A549 (cell line): ENCODE measurements around the gene ADIG. TPM values are rescaled to one million over a fixed set of nuclear protein-coding genes. Genes with fewer than 3 reads are reported as not detected.

ENCODE experiments used
- ATAC-seq, 2 experiments: fragments of 200-7000 bp in 1 of 2; fragments of >200 bp in 1 of 2; cut with Nextera tagmentation in 1 of 2; cut with Tn5 transposase in 1 of 2; 3 replicates each; pipeline versions ENCODE4 v1.8.0 to v1.9.1; 2018 to 2020; ENCODE audit warnings: mild to moderate bottlenecking in 1 of 2, moderate library complexity in 1 of 2
- CTCF ChIA-PET: fragments of 300-600 bp; sonication (Branson Sonifier 250); formaldehyde crosslinking; extraction: SDS; loops from one replicate; lab custom pipeline; 2021; ENCODE audit warnings: antibody characterized with exemption, inconsistent platforms; lab: Yijun Ruan, JAX
- POLR2A ChIA-PET: fragments of 350-600 bp; formaldehyde crosslinking; extraction: SDS; loops from one replicate; lab custom pipeline; 2021; ENCODE audit warnings: antibody characterized with exemption, inconsistent platforms; lab: Yijun Ruan, JAX
- DNase-seq, 2 experiments: peaks; one replicate each; pipeline versions ENCODE4 v3.0.0 to v3.0.0-alpha.2; 2011 to 2016; ENCODE audit warnings: low read depth in 1 of 2, low spot score in 1 of 2
- FAIRE-seq: peaks from 2 replicates; lab custom pipeline; 2011; peaks lifted over from hg19 to GRCh38; lab: Jason Lieb, UNC
- H3K27ac ChIP-seq, 2 experiments: fragments of >200 bp; sonication (Bioruptor Twin); formaldehyde crosslinking; 3 replicates each; pipeline ENCODE4 v1.5.1; 2016 to 2017
- H3K4me1 ChIP-seq: fragments of >200 bp; sonication (Bioruptor Twin); formaldehyde crosslinking; 3 replicates; pipeline ENCODE4 v1.6.1; 2016
- H3K4me2 ChIP-seq: fragments of >200 bp; sonication (Bioruptor Twin); formaldehyde crosslinking; 3 replicates; pipeline ENCODE4 v1.6.1; 2016
- H3K4me3 ChIP-seq: fragments of >200 bp; sonication (Bioruptor Twin); formaldehyde crosslinking; 3 replicates; pipeline ENCODE4 v1.5.1; 2016
- H3K9me3 ChIP-seq: fragments of >200 bp; sonication (Bioruptor Twin); formaldehyde crosslinking; 3 replicates; pipeline ENCODE4 v1.6.1; 2016
- BHLHE40 ChIP-seq: IDR thresholded peaks from 2 replicates; pipeline ENCODE4 v1.6.1; 2012; ENCODE audit warnings: low read depth, low read length, inconsistent platforms
- CBX2 ChIP-seq: fragments of 200-600 bp; sonication (generic); IDR thresholded peaks from 2 replicates; pipeline ENCODE4 v1.6.1; 2016; ENCODE audit warnings: low read depth, mild to moderate bottlenecking, borderline replicate concordance
- CHD4 ChIP-seq: fragments of 200-600 bp; sonication (generic); IDR thresholded peaks from 2 replicates; pipeline ENCODE4 v1.6.1; 2016; ENCODE audit warnings: antibody characterized with exemption, mild to moderate bottlenecking, borderline replicate concordance
- EHF ChIP-seq: fragments of 250-450 bp; sonication (Bioruptor Pico); IDR thresholded peaks from 2 replicates; pipeline ENCODE4 v1.5.0; 2020; ENCODE audit warnings: mild to moderate bottlenecking
- EHMT2 ChIP-seq: fragments of 200-600 bp; sonication (generic); IDR thresholded peaks from 2 replicates; pipeline ENCODE4 v1.6.1; 2016; ENCODE audit warnings: antibody characterized with exemption, low read depth, mild to moderate bottlenecking, moderate library complexity
- EP300 ChIP-seq, 2 experiments: fragments of >200 bp; sonication (Bioruptor Twin); formaldehyde crosslinking; IDR thresholded peaks; 2 replicates in 1 of 2; 3 replicates in 1 of 2; pipeline ENCODE4 v1.6.1; 2016 to 2017
- ESRRA ChIP-seq: fragments of 150-350 bp; IDR thresholded peaks from 2 replicates; pipeline ENCODE4 v1.6.1; 2014; ENCODE audit warnings: mild to moderate bottlenecking, low read length, borderline replicate concordance
- FOSB ChIP-seq: fragments of 250-450 bp; sonication (Bioruptor Pico); IDR thresholded peaks from 2 replicates; pipeline ENCODE4 v1.5.0; 2020; ENCODE audit warnings: mild to moderate bottlenecking, moderate library complexity
- FOSL2 ChIP-seq, 2 experiments: fragments of 450-650 bp in 1 of 2; fragments of >200 bp in 1 of 2; sonication (Bioruptor Twin) in 1 of 2; formaldehyde crosslinking; IDR thresholded peaks; 2 replicates each; pipeline versions ENCODE4 v1.5.0 to v1.6.1; 2016 to 2020; ENCODE audit warnings: mild to moderate bottlenecking in 1 of 2, moderate library complexity in 1 of 2
- FOXS1 ChIP-seq: fragments of 250-450 bp; sonication (Bioruptor Pico); IDR thresholded peaks from 2 replicates; pipeline ENCODE4 v1.5.0; 2020; ENCODE audit warnings: mild to moderate bottlenecking, moderate library complexity
- HEYL ChIP-seq: fragments of 250-450 bp; sonication (Bioruptor Pico); IDR thresholded peaks from 2 replicates; pipeline ENCODE4 v1.8.0; 2021; ENCODE audit warnings: mild to moderate bottlenecking, moderate library complexity
- HOXA7 ChIP-seq: fragments of 250-450 bp; sonication (Bioruptor Pico); IDR thresholded peaks from 2 replicates; pipeline ENCODE4 v1.5.0; 2020; ENCODE audit warnings: mild to moderate bottlenecking, moderate library complexity
- MAZ ChIP-seq: fragments of 150-350 bp; IDR thresholded peaks from 2 replicates; pipeline ENCODE4 v1.6.1; 2014; ENCODE audit warnings: antibody characterized with exemption, low read depth, low read length, borderline replicate concordance
- MYC ChIP-seq: IDR thresholded peaks from 2 replicates; pipeline ENCODE4 v1.6.1; 2012; ENCODE audit warnings: mild to moderate bottlenecking, inconsistent platforms, low read length, improper control_type of control experiment, borderline replicate concordance
- NFE2L2 ChIP-seq: fragments of 150-350 bp; conservative IDR thresholded peaks from 2 replicates; pipeline ENCODE4 v1.6.1; 2014; ENCODE audit warnings: low read length
- NR3C1 ChIP-seq: fragments of >200 bp; sonication (Bioruptor Twin); formaldehyde crosslinking; IDR thresholded peaks from 3 replicates; pipeline ENCODE4 v1.6.1; 2017
- PHF8 ChIP-seq: fragments of 200-600 bp; sonication (generic); IDR thresholded peaks from 2 replicates; pipeline ENCODE4 v1.6.1; 2016; ENCODE audit warnings: low read depth, mild to moderate bottlenecking, antibody characterized with exemption, moderate library complexity, borderline replicate concordance
- POLR2A ChIP-seq: IDR thresholded peaks from 2 replicates; pipeline ENCODE4 v1.6.1; 2012; ENCODE audit warnings: mild to moderate bottlenecking, low read length
- POLR2AphosphoS2 ChIP-seq: conservative IDR thresholded peaks from 2 replicates; pipeline ENCODE4 v1.6.1; 2012; ENCODE audit warnings: low read length, improper control_type of control experiment, inconsistent platforms
- RAD21 ChIP-seq, 2 experiments: fragments of >200 bp in 1 of 2; sonication (Bioruptor Twin) in 1 of 2; formaldehyde crosslinking in 1 of 2; IDR thresholded peaks in 1 of 2; conservative IDR thresholded peaks in 1 of 2; 2 replicates in 1 of 2; 3 replicates in 1 of 2; pipeline ENCODE4 v1.6.1; 2012 to 2018; ENCODE audit warnings: inconsistent platforms in 1 of 2
- RARB ChIP-seq: fragments of 250-450 bp; sonication (Bioruptor Pico); IDR thresholded peaks from 2 replicates; pipeline ENCODE4 v1.8.0; 2021; ENCODE audit warnings: mild to moderate bottlenecking, moderate library complexity
- RFX5 ChIP-seq: fragments of 450-650 bp; IDR thresholded peaks from 2 replicates; pipeline ENCODE4 v1.7.1; 2014; ENCODE audit warnings: antibody characterized with exemption, mild to moderate bottlenecking, moderate library complexity
- RNF2 ChIP-seq: fragments of 200-600 bp; sonication (generic); IDR thresholded peaks from 2 replicates; pipeline ENCODE4 v1.6.1; 2016; ENCODE audit warnings: low read depth, mild to moderate bottlenecking, antibody characterized with exemption, moderate library complexity, borderline replicate concordance
- SMC3 ChIP-seq: fragments of >200 bp; sonication (Bioruptor Twin); formaldehyde crosslinking; IDR thresholded peaks from 3 replicates; pipeline ENCODE4 v1.6.1; 2018; ENCODE audit warnings: inconsistent platforms
- SREBF2 ChIP-seq: fragments of 450-650 bp; IDR thresholded peaks from 2 replicates; pipeline ENCODE4 v1.6.1; 2014; ENCODE audit warnings: mild to moderate bottlenecking, moderate library complexity
- TFCP2L1 ChIP-seq: fragments of 250-450 bp; sonication (Bioruptor Pico); IDR thresholded peaks from 2 replicates; pipeline ENCODE4 v1.5.0; 2021; ENCODE audit warnings: mild to moderate bottlenecking
- TP53 ChIP-seq: fragments of 250-450 bp; sonication (Bioruptor Pico); IDR thresholded peaks from 2 replicates; pipeline ENCODE4 v1.5.0; 2021; ENCODE audit warnings: mild to moderate bottlenecking, moderate library complexity
- ZNF302 ChIP-seq: fragments of 250-450 bp; sonication (Bioruptor Pico); IDR thresholded peaks from 2 replicates; pipeline ENCODE4 v1.9.0; 2021; ENCODE audit warnings: inconsistent platforms, mild to moderate bottlenecking, moderate library complexity
- WGBS: methylation state at CpG from one replicate; pipeline ENCODE4 v1.1.6; 2017; ENCODE audit errors: missing lambda C conversion rate; 5-methylcytosine and 5-hydroxymethylcytosine counted together
- polyA plus RNA-seq, 4 experiments: library from polyadenylated mRNA; depleted of rRNA in 3 of 4; stranded (reverse); fragments of >200 nt; fragmentation: RNase III in 1 of 4; extraction: RNeasy Plus Mini Kit Qiagen cat#74134 plus additional on column Dnase treatment in 1 of 4; gene quantifications; 2 replicates in 3 of 4; 3 replicates in 1 of 4; pipeline ENCODE4 v1.2.3, GENCODE V29; 2011 to 2017
- TF ChIP-seq, protein P1 (sequence below): fragments of >200 bp; sonication (Bioruptor Twin); formaldehyde crosslinking; IDR thresholded peaks from 3 replicates; pipeline ENCODE4 v1.5.1; 2016
- TF ChIP-seq, protein P2 (sequence below): fragments of 200-600 bp; sonication (generic); IDR thresholded peaks from 2 replicates; pipeline ENCODE4 v1.6.1; 2016; ENCODE audit warnings: antibody characterized with exemption, mild to moderate bottlenecking, moderate library complexity
- TF ChIP-seq, protein P3 (sequence below): fragments of 450-650 bp; IDR thresholded peaks from 2 replicates; pipeline ENCODE4 v1.6.1; 2014; ENCODE audit warnings: antibody characterized with exemption

The ADIG gene
- polyA plus RNA-seq, 2 of the 4 experiments (the other 2 are of a cell fraction): not detected

DNA sequence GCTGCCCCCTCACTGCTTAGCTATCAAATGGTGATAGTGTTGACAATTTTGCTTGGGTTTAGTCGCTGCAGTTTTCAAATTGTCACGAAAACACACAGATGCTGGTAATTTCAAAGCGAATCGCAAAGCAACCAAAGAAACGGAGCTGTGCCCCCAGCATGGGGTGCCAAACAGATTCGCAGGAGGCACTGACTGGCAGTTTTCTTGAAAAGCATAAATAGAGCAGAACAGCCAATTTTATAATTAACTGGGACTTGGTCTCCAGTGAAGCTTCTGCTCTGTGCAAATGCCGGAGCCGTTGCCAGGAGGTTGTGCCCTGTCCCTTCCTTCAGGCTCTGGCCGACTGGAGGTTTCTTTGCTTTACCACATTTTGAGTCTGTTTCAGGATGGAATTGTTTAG, 39.4 kb downstream of the ADIG start:
- no peak overlapping the region for H3K4me3 ChIP-seq
- TF ChIP-seq CBX2 (no peak), EHMT2 (no peak), FOXS1 (CRISPR knock-in tag) (no peak), HOXA7 (CRISPR knock-in tag) (no peak), FOSB (CRISPR knock-in tag) (no peak), FOSL2 (IDR thresholded peaks at IDR 0.05) (no peak), FOSL2 (CRISPR knock-in tag; IDR thresholded peaks at IDR 0.05) (no peak), EHF (CRISPR knock-in tag) (no peak), CHD4 (no peak), NFE2L2 (no peak), RAD21 (conservative IDR thresholded peaks at IDR 0.05 in 1 of 2, IDR thresholded peaks at IDR 0.05 in 1 of 2) (no peak), POLR2A (no peak), ZNF302 (CRISPR knock-in tag) (no peak), PHF8 (no peak), ESRRA (no peak), TP53 (CRISPR knock-in tag) (no peak), SMC3 (no peak), POLR2AphosphoS2 (no peak), SREBF2 (no peak)
- TF ChIP-seq, protein P1, sequence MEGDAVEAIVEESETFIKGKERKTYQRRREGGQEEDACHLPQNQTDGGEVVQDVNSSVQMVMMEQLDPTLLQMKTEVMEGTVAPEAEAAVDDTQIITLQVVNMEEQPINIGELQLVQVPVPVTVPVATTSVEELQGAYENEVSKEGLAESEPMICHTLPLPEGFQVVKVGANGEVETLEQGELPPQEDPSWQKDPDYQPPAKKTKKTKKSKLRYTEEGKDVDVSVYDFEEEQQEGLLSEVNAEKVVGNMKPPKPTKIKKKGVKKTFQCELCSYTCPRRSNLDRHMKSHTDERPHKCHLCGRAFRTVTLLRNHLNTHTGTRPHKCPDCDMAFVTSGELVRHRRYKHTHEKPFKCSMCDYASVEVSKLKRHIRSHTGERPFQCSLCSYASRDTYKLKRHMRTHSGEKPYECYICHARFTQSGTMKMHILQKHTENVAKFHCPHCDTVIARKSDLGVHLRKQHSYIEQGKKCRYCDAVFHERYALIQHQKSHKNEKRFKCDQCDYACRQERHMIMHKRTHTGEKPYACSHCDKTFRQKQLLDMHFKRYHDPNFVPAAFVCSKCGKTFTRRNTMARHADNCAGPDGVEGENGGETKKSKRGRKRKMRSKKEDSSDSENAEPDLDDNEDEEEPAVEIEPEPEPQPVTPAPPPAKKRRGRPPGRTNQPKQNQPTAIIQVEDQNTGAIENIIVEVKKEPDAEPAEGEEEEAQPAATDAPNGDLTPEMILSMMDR: no peak
- TF ChIP-seq, protein P2, sequence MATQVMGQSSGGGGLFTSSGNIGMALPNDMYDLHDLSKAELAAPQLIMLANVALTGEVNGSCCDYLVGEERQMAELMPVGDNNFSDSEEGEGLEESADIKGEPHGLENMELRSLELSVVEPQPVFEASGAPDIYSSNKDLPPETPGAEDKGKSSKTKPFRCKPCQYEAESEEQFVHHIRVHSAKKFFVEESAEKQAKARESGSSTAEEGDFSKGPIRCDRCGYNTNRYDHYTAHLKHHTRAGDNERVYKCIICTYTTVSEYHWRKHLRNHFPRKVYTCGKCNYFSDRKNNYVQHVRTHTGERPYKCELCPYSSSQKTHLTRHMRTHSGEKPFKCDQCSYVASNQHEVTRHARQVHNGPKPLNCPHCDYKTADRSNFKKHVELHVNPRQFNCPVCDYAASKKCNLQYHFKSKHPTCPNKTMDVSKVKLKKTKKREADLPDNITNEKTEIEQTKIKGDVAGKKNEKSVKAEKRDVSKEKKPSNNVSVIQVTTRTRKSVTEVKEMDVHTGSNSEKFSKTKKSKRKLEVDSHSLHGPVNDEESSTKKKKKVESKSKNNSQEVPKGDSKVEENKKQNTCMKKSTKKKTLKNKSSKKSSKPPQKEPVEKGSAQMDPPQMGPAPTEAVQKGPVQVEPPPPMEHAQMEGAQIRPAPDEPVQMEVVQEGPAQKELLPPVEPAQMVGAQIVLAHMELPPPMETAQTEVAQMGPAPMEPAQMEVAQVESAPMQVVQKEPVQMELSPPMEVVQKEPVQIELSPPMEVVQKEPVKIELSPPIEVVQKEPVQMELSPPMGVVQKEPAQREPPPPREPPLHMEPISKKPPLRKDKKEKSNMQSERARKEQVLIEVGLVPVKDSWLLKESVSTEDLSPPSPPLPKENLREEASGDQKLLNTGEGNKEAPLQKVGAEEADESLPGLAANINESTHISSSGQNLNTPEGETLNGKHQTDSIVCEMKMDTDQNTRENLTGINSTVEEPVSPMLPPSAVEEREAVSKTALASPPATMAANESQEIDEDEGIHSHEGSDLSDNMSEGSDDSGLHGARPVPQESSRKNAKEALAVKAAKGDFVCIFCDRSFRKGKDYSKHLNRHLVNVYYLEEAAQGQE: no peak
- POLR2A ChIA-PET: no interaction called here
- peaks cover 7% of the 10 kb centered on the region; the same call in 1 of the 3 replicates for H3K4me1 ChIP-seq
- H3K9me3 ChIP-seq: no peaks in the 10 kb centered on the region
- DNase-seq (no peak), FAIRE-seq (no peak), ATAC-seq (no peak)
- no peak overlapping the region for H3K4me2 ChIP-seq
- 72% methylated on average over 9 of the region's 9 CpGs for WGBS
- no peak overlapping the region for H3K27ac ChIP-seq
- CTCF ChIA-PET: interaction anchor here (1.6 to 1.8 kb wide), 2 partner anchors 14 to 25 kb away, joined by 6 to 7 read pairs; no protein-coding TSS in a partner anchor

DNA sequence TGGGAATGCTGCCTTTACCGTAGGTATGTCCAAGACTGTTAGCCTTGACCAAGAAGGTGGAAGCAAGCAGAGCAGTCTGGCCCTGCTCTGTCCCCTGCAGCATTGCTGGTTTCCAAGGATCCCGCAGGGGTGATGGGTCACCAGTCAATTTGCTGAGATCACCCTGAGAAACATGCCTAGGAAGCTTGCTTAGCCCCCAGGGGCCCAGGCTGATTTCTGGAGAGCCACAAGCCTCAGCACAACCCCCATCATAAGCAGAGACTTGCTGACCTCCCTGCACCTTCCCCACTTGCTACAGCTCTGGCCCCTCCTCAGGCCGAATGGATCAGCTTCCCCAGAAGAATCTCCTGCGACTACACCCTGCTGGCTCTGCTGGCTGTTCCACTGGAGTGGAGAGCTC, 42.1 kb downstream of the ADIG start:
- ChIA-PET CTCF (interaction anchor here (1.3 to 4.6 kb wide), 4 partner anchors 11 to 108 kb away, joined by 3 to 21 read pairs (median 4); no protein-coding TSS in a partner anchor), POLR2A (no interaction called here)
- 64% methylated on average over 4 of the region's 4 CpGs for WGBS

More for the DNA sequence above, 42.1 kb downstream of the ADIG start:
- no peak overlapping the region for H3K4me3 ChIP-seq
- ATAC-seq (no peak), DNase-seq (no peak), FAIRE-seq (no peak)
- no peak overlapping the region for H3K4me2 ChIP-seq
- H3K27ac ChIP-seq: no peak overlapping the region
- H3K9me3 ChIP-seq: no peaks in the 10 kb centered on the region
- no peaks in the 10 kb centered on the region for H3K4me1 ChIP-seq
- no peak for TF ChIP-seq HEYL (CRISPR knock-in tag)
- TF ChIP-seq FOSL2 (IDR thresholded peaks at IDR 0.05): no peak
- no peak for TF ChIP-seq FOSL2 (CRISPR knock-in tag; IDR thresholded peaks at IDR 0.05)
- TF ChIP-seq TFCP2L1 (CRISPR knock-in tag): no peak
- TF ChIP-seq RFX5: no peak
- no peak for TF ChIP-seq MYC
- TF ChIP-seq, protein P3, sequence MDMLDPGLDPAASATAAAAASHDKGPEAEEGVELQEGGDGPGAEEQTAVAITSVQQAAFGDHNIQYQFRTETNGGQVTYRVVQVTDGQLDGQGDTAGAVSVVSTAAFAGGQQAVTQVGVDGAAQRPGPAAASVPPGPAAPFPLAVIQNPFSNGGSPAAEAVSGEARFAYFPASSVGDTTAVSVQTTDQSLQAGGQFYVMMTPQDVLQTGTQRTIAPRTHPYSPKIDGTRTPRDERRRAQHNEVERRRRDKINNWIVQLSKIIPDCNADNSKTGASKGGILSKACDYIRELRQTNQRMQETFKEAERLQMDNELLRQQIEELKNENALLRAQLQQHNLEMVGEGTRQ: no peak
- no peak for TF ChIP-seq EP300 (IDR thresholded peaks at IDR 0.05)
- no peak for TF ChIP-seq FOSB (CRISPR knock-in tag)
- TF ChIP-seq HOXA7 (CRISPR knock-in tag): no peak
- TF ChIP-seq ESRRA: no peak
- TF ChIP-seq MAZ: no peak
- no peak for TF ChIP-seq BHLHE40
- TF ChIP-seq PHF8: no peak
- no peak for TF ChIP-seq NR3C1
- TF ChIP-seq RNF2: no peak
- no peak for TF ChIP-seq ZNF302 (CRISPR knock-in tag)
- no peak for TF ChIP-seq RARB (CRISPR knock-in tag)
